HepG2 (cell line): ENCODE results near the gene CDA. TPM values are rescaled to one million over a fixed set of nuclear protein-coding genes. Genes with fewer than 3 reads are reported as not detected.

Experiments
- FOXP1 ChIP-seq, 2 experiments: fragments of 450-650 bp in 1 of 2; IDR thresholded peaks; 2 replicates each; pipeline ENCODE4 v1.6.1; 2017 to 2018; ENCODE audit warnings: antibody characterized with exemption in 1 of 2
- GLI4 ChIP-seq: sonication (generic); formaldehyde crosslinking; IDR thresholded peaks from 2 replicates; pipeline ENCODE4 v1.5.1; 2020; ENCODE audit warnings: missing genetic modification reagents, mild to moderate bottlenecking, moderate library complexity, borderline replicate concordance
- HOXD1 ChIP-seq: sonication (generic); formaldehyde crosslinking; IDR thresholded peaks from 2 replicates; pipeline ENCODE4 v1.5.0; 2020; ENCODE audit warnings: missing genetic modification reagents
- KDM3A ChIP-seq: IDR thresholded peaks from 2 replicates; pipeline ENCODE4 v1.6.1; 2018; ENCODE audit warnings: low read depth, missing compliant biosample characterization
- MAFK ChIP-seq, 2 experiments: IDR thresholded peaks in 1 of 2; conservative IDR thresholded peaks in 1 of 2; 2 replicates each; pipeline ENCODE4 v1.6.1; 2011; ENCODE audit warnings: improper control_type of control experiment in 2 of 2, low read length in 2 of 2
- MXD4 ChIP-seq: IDR thresholded peaks from 2 replicates; pipeline ENCODE4 v1.6.1; 2016; ENCODE audit warnings: mild to moderate bottlenecking, missing biosample characterization, missing genetic modification reagents
- PAX8 ChIP-seq: sonication (generic); formaldehyde crosslinking; IDR thresholded peaks from 2 replicates; pipeline ENCODE4 v1.8.0; 2022; ENCODE audit warnings: mild to moderate bottlenecking, missing genetic modification reagents, borderline replicate concordance
- PHF20 ChIP-seq: sonication (generic); formaldehyde crosslinking; IDR thresholded peaks from 2 replicates; pipeline ENCODE4 v1.5.0; 2020; ENCODE audit warnings: mild to moderate bottlenecking, missing genetic modification reagents
- PRDM15 ChIP-seq: sonication (generic); formaldehyde crosslinking; IDR thresholded peaks from 2 replicates; pipeline ENCODE4 v1.4.0; 2020; ENCODE audit warnings: missing genetic modification reagents
- SKI ChIP-seq: fragments of 450-650 bp; IDR thresholded peaks from one replicate; pipeline ENCODE4 v1.6.1; 2018; ENCODE audit warnings: mild to moderate bottlenecking; ENCODE audit not compliant: partially characterized antibody
- TFDP2 ChIP-seq: sonication (generic); formaldehyde crosslinking; IDR thresholded peaks from 2 replicates; pipeline ENCODE4 v1.4.0; 2020; ENCODE audit warnings: missing genetic modification reagents
- TFE3 ChIP-seq: IDR thresholded peaks from 2 replicates; pipeline ENCODE4 v1.6.1; 2016
- ZBTB21 ChIP-seq: sonication (generic); formaldehyde crosslinking; IDR thresholded peaks from 2 replicates; pipeline ENCODE4 v1.4.0; 2020; ENCODE audit warnings: missing genetic modification reagents
- ZBTB4 ChIP-seq: sonication (generic); formaldehyde crosslinking; IDR thresholded peaks from 2 replicates; pipeline ENCODE4 v1.4.0; 2020; ENCODE audit warnings: missing genetic modification reagents, mild to moderate bottlenecking, borderline replicate concordance
- ZBTB8A ChIP-seq: sonication (generic); formaldehyde crosslinking; IDR thresholded peaks from 2 replicates; pipeline ENCODE4 v1.4.0; 2020; ENCODE audit warnings: mild to moderate bottlenecking, low read depth, missing genetic modification reagents, borderline replicate concordance
- ZNF24 ChIP-seq: fragments of 450-650 bp; IDR thresholded peaks from 2 replicates; pipeline ENCODE4 v1.6.1; 2017; ENCODE audit warnings: antibody characterized with exemption, mild to moderate bottlenecking
- ZNF264 ChIP-seq: sonication (generic); formaldehyde crosslinking; IDR thresholded peaks from 2 replicates; pipeline ENCODE4 v1.4.0; 2020; ENCODE audit warnings: missing genetic modification reagents
- ZNF552 ChIP-seq: sonication (generic); formaldehyde crosslinking; IDR thresholded peaks from 2 replicates; pipeline ENCODE4 v1.9.0; 2022; ENCODE audit warnings: missing genetic modification reagents, mild to moderate bottlenecking, borderline replicate concordance
- ZNF83 ChIP-seq: sonication (generic); formaldehyde crosslinking; IDR thresholded peaks from 2 replicates; pipeline ENCODE4 v1.4.0; 2020; ENCODE audit warnings: missing genetic modification reagents, mild to moderate bottlenecking, borderline replicate concordance
- polyA plus RNA-seq, 8 experiments: library from polyadenylated mRNA; depleted of rRNA in 3 of 8; stranded (reverse) in 7 of 8; unstranded in 1 of 8; fragments of >200 nt; fragmentation: Illumina TruSeq in 4 of 8; extraction: Trizol in 4 of 8; gene quantifications; 2 replicates each; pipeline versions ENCODE4 v1.2.1 to v1.2.3, GENCODE V29; 2011 to 2016; ENCODE audit warnings: low read depth in 4 of 8, missing spikeins in 1 of 8, mixed read lengths in 1 of 8; ENCODE audit not compliant: insufficient read depth in 1 of 8
- total RNA-seq, 5 experiments: library from RNA; depleted of rRNA; stranded (reverse); fragments of >200 nt; fragmentation: Illumina TruSeq; extraction: Trizol; gene quantifications; 2 replicates each; pipeline ENCODE4 v1.2.3, GENCODE V29; 2016; ENCODE audit warnings: low read depth in 1 of 5

Gene CDA
- total and polyA plus RNA-seq, 2 of the 13 experiments (the other 11 are each of a cell fraction or from before 2014, with no cell fraction given), result 0.66 to 2.1 TPM

DNA sequence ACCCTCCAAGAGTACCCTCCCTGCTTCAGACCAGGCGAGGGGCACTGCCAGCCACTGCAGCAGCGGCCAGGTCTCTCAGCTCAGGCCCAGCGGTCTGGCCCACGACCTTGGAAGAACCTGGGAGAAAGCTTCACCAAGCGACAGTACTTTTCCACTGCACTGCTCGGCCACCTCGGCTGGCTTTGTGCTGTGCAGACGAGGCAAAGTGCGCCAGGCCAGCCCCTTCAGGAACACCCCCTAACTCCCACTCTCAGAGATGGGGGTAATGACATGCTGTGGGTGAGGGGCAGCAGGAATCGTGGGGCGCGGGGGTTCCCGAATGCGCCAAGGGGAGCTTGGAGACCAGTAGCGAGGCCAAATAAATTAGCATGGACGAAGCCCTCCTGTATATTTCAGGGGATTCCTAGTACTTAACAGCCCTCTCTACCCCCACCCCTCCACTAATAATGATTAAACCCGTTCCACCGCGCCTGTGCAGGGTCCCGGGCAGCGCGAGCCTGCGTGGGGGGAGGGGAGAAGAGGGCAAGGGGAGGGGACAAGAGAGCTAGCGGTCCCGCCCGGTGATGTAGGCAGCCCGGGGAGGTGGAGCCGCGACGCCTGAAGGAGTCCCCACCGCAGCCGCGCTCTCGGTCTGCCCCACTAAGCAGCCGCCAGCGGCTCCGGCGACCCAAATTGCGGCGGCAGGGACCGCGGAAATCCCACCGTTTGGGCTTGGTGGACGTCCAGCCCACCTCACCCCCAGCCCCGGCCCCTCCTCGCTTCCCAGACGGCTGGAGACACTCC lies 36.8 kb upstream of the CDA start, which contains the start of gene FAM43B (continued):
- TF ChIP-seq ZBTB4 (no peak), HOXD1 (no peak), TFE3 (CRISPR knock-in tag) (no peak), ZNF24 (no peak), ZNF552 (CRISPR knock-in tag) (no peak), PRDM15 (CRISPR knock-in tag) (no peak), ZNF264 (CRISPR knock-in tag) (no peak), TFDP2 (peak; percentile 28; the same call in 1 of the 2 replicates), GLI4 (CRISPR knock-in tag) (no peak; the same call in 1 of the 2 replicates), PAX8 (no peak), ZBTB21 (no peak), MXD4 (CRISPR knock-in tag) (no peak), PHF20 (CRISPR knock-in tag) (no peak; the same call in 1 of the 2 replicates), ZNF83 (CRISPR knock-in tag) (no peak), FOXP1 (IDR thresholded peaks at IDR 0.05) (no peak), FOXP1 (CRISPR knock-in tag; IDR thresholded peaks at IDR 0.05) (peak; percentile 4; the same call in 1 of the 2 replicates), MAFK (conservative IDR thresholded peaks at IDR 0.05 in 1 of 2, IDR thresholded peaks at IDR 0.05 in 1 of 2; ENCODE audit: low read length in 2 of 2) (0 out of 4 replicates have a peak, but pooled peaks of 1 of the 2 experiments have one; percentile 14), KDM3A (CRISPR knock-in tag) (no peak), SKI (peak; percentile 32), ZBTB8A (CRISPR knock-in tag) (no peak)
